Breast epithelium (tissue), 3 donors: ENCODE measurements around the gene MICAL2.

Experiments used
- POLR2A ChIP-seq: fragments of 450-650 bp; IDR thresholded peaks from one replicate; pipeline ENCODE4 v1.6.1; 2016; ENCODE audit warnings: antibody characterized with exemption, mild to moderate bottlenecking, moderate library complexity
- POLR2AphosphoS5 ChIP-seq, 3 donors: sonication (generic); formaldehyde crosslinking; IDR thresholded peaks; one replicate each; pipeline ENCODE4 v1.6.1; 2017; ENCODE audit warnings: antibody characterized with exemption in 3 of 3
- TF ChIP-seq, protein P1 (sequence below), 3 donors: fragments of 450-650 bp; IDR thresholded peaks; one replicate each; pipeline ENCODE4 v1.5.1; 2016 to 2017; ENCODE audit warnings: antibody characterized with exemption in 3 of 3, mild to moderate bottlenecking in 3 of 3, moderate library complexity in 3 of 3

DNA sequence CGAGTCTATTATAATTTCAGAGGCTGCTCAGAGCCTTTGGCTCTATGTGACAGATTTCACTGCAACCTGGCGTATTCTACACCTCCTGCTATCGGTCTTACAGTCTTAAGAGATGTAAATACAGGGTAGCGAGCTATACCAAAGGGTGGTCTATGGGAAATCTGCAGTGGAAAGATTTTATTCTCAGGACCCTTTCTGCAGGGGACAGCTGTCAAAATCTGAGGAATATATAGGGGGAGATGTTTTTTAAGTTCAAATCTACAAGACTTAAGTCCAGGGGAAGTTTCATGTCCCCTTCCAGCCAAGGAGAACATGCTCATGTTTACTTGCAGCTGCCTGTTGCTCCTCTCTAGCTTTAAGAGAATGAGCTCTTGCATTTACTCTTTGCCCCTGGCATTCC lies 62.7 kb downstream of the MICAL2 start:
- TF ChIP-seq, protein P1, sequence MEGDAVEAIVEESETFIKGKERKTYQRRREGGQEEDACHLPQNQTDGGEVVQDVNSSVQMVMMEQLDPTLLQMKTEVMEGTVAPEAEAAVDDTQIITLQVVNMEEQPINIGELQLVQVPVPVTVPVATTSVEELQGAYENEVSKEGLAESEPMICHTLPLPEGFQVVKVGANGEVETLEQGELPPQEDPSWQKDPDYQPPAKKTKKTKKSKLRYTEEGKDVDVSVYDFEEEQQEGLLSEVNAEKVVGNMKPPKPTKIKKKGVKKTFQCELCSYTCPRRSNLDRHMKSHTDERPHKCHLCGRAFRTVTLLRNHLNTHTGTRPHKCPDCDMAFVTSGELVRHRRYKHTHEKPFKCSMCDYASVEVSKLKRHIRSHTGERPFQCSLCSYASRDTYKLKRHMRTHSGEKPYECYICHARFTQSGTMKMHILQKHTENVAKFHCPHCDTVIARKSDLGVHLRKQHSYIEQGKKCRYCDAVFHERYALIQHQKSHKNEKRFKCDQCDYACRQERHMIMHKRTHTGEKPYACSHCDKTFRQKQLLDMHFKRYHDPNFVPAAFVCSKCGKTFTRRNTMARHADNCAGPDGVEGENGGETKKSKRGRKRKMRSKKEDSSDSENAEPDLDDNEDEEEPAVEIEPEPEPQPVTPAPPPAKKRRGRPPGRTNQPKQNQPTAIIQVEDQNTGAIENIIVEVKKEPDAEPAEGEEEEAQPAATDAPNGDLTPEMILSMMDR (IDR thresholded peaks at IDR 0.05): no peak
- TF ChIP-seq POLR2A (no peak), POLR2AphosphoS5 (IDR thresholded peaks at IDR 0.05) (no peak)
